ENCODE measurements around the gene SEH1L. TPM values are rescaled to one million over a fixed set of nuclear protein-coding genes. Genes with fewer than 3 reads are reported as not detected.

The SEH1L gene
- total RNA-seq, 1 donor from 2014 or later: 37.5 TPM

DNA sequence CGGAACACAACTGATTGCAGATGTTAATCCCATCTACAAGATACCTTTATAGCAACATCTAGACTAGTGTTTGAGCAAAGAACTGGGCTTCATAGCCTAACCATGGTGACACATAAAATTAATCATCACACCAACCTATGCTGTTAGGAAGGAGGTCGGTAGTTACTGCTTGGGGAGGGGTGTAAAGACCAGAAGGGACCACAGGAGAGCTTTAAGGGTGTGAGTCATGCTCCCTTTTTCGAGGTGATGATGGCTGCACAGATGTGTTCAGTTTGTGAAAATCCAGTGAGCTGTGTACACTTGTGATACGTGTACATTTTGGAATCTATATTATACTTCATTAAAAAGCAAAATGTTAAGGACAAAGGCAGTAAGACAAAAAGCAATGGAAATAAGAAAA is 4.6 kb upstream of the SEH1L start:
- Mint-ChIP-seq H3K27ac (ENCODE audit: unreplicated experiment) (no peak overlapping the region), H3K4me3 (ENCODE audit: unreplicated experiment) (no peak overlapping the region), H3K4me1 (ENCODE audit: low read depth) (peaks cover 29% of the 10 kb centered on the region), H3K36me3 (ENCODE audit: low read depth) (no peaks in the 10 kb centered on the region), H3K27me3 (ENCODE audit: low read depth) (no peaks in the 10 kb centered on the region), H3K9me3 (ENCODE audit: low read depth) (no peaks in the 10 kb centered on the region)
- DNase-seq (ENCODE audit: low spot score): no peak
- no peak for TF ChIP-seq CTCF (IDR thresholded peaks at IDR 0.05)

DNA sequence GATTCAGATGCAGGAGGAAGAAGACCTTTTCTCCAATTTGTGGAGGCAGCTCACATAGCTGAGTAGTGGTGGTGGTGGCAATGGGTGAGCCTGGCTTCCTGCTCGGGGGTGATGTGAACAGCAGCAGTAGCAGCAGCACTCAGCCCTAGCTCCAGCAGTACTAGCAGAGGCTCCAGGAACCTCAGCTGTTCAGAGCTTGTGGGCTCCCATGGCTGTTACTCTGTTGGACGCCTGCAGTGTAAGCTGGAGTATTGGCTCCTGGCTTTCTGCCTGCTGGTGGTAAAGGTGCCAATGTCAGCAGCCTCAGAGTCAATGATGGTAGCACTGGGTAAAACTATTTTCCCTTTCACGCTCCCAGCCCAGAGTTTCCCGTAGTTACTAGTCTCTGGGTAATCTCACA is 3.1 kb upstream of the SEH1L start:
- Mint-ChIP-seq H3K27ac (ENCODE audit: unreplicated experiment) (peak overlapping the region; percentile 93), H3K27me3 (ENCODE audit: low read depth) (no peaks in the 10 kb centered on the region)
- no peak for DNase-seq (ENCODE audit: low spot score)

DNA sequence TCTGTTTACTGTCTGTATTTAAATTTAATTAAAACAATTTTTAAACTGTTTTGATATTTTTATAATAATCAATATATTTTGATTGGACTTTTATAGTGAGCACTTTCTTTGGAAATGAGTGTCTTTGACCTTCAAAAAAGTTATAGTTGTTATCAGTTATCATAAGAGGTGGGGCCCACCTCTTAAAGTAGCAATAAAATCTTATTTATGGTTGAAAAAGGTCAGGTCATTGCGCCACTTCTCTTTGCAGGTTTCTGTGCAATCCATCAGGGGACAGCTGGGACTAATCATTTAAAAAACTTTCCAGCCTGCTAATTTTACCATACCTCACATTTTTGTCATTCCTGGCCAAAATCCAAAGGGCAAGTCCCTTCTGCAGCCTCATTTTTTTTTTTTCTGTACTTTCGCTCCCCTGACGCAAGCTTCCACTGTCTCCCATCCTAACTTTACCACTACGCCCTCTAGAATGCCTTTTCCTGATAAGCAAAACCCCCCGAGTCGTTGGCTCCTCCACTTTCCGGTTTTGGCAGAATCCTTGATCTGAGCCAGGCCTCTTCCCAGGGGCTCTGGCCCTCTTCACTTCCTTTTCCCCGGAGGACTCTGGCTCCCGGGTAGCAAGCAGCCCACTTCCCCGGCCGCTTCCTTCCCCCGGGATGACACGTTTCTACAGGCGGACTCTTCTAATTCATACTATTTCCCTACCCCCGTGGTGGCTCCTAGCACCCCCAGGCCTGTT is 1.1 kb upstream of the SEH1L start:
- peak; percentile 47 for TF ChIP-seq CTCF (IDR thresholded peaks at IDR 0.05)
- no peaks in the 10 kb centered on the region for H3K36me3 Mint-ChIP-seq (ENCODE audit: low read depth)
- H3K4me3 Mint-ChIP-seq (ENCODE audit: unreplicated experiment): peak overlapping the region; percentile 96
- H3K27ac Mint-ChIP-seq (ENCODE audit: unreplicated experiment): peak overlapping the region; percentile 100
- no peaks in the 10 kb centered on the region for H3K27me3 Mint-ChIP-seq (ENCODE audit: low read depth)
- H3K9me3 Mint-ChIP-seq (ENCODE audit: low read depth): no peaks in the 10 kb centered on the region
- no peak for DNase-seq (ENCODE audit: low spot score)
- H3K4me1 Mint-ChIP-seq (ENCODE audit: low read depth): peaks cover 51% of the 10 kb centered on the region

More for the DNA sequence above, 3.1 kb upstream of the SEH1L start:
- H3K36me3 Mint-ChIP-seq (ENCODE audit: low read depth): no peaks in the 10 kb centered on the region
- H3K9me3 Mint-ChIP-seq (ENCODE audit: low read depth): no peaks in the 10 kb centered on the region
- H3K4me1 Mint-ChIP-seq (ENCODE audit: low read depth): peaks cover 36% of the 10 kb centered on the region
- TF ChIP-seq CTCF (IDR thresholded peaks at IDR 0.05): no peak
- H3K4me3 Mint-ChIP-seq (ENCODE audit: unreplicated experiment): no peak overlapping the region

GRCh38 chr18:12948050-12948804 is 416 bp downstream of the SEH1L start:
- Mint-ChIP-seq H3K4me1 (ENCODE audit: low read depth) (peaks cover 57% of the 10 kb centered on the region), H3K27ac (ENCODE audit: unreplicated experiment) (peak overlapping the region; percentile 100)
- TF ChIP-seq CTCF (IDR thresholded peaks at IDR 0.05): no peak

GRCh38 chr18:12958478-12958877 is 10.7 kb downstream of the SEH1L start:
- no peak for TF ChIP-seq CTCF (IDR thresholded peaks at IDR 0.05)
- Mint-ChIP-seq H3K27me3 (ENCODE audit: low read depth) (no peaks in the 10 kb centered on the region), H3K4me1 (ENCODE audit: low read depth) (peaks cover 3% of the 10 kb centered on the region), H3K36me3 (ENCODE audit: low read depth) (peaks cover 17% of the 10 kb centered on the region), H3K27ac (ENCODE audit: unreplicated experiment) (no peak overlapping the region), H3K9me3 (ENCODE audit: low read depth) (peaks cover 2% of the 10 kb centered on the region), H3K4me3 (ENCODE audit: unreplicated experiment) (no peak overlapping the region)
- no peak for DNase-seq (ENCODE audit: low spot score)

More at GRCh38 chr18:12948050-12948804, 416 bp downstream of the SEH1L start:
- Mint-ChIP-seq H3K9me3 (ENCODE audit: low read depth) (no peaks in the 10 kb centered on the region), H3K4me3 (ENCODE audit: unreplicated experiment) (peak overlapping the region; percentile 96), H3K27me3 (ENCODE audit: low read depth) (no peaks in the 10 kb centered on the region), H3K36me3 (ENCODE audit: low read depth) (peaks cover 2% of the 10 kb centered on the region)
- DNase-seq (ENCODE audit: low spot score): peak; percentile 97
